ENCODE data around the gene FBXO3.
"Not testable (repeated sequence)": the region's sequence is repeated elsewhere in the genome, so short reads cannot be mapped to it uniquely, and the experiment has no call there.

The FBXO3 gene

GRCh38 chr11:33718440-33718839 lies 55.9 kb downstream of the FBXO3 start:
- no peak for DNase-seq (ENCODE audit: low read depth)
- TF ChIP-seq CTCF (conservative IDR thresholded peaks at IDR 0.05; ENCODE audit: low read depth, low read length) = no peak
- no peak overlapping the region for H3K4me3 ChIP-seq (ENCODE audit: low read depth, low read length)

- TF ChIP-seq CTCF (conservative IDR thresholded peaks at IDR 0.05; ENCODE audit: low read depth, low read length) = peak; percentile 57
- DNase-seq (ENCODE audit: low read depth) = peak; percentile 74
- H3K4me3 ChIP-seq (ENCODE audit: low read depth, low read length) = no peak overlapping the region
Measured at GRCh38 chr11:33716243-33716642, 58.1 kb downstream of the FBXO3 start.

GRCh38 chr11:33713856-33714398 lies 60.4 kb downstream of the FBXO3 start:
- TF ChIP-seq CTCF (conservative IDR thresholded peaks at IDR 0.05; ENCODE audit: low read depth, low read length) = no peak
- DNase-seq (ENCODE audit: low read depth) = no peak
- no peak overlapping the region for H3K4me3 ChIP-seq (ENCODE audit: low read depth, low read length)

- TF ChIP-seq CTCF (conservative IDR thresholded peaks at IDR 0.05; ENCODE audit: low read depth, low read length) = no peak
- no peak overlapping the region for H3K4me3 ChIP-seq (ENCODE audit: low read depth, low read length)
- DNase-seq (ENCODE audit: low read depth) = no peak
Measured at GRCh38 chr11:33713151-33713855, 61.0 kb downstream of the FBXO3 start.

GRCh38 chr11:33712436-33712835 lies 61.9 kb downstream of the FBXO3 start:
- TF ChIP-seq CTCF (conservative IDR thresholded peaks at IDR 0.05; ENCODE audit: low read depth, low read length) = no peak
- no peak for DNase-seq (ENCODE audit: low read depth)
- H3K4me3 ChIP-seq (ENCODE audit: low read depth, low read length) = no peak overlapping the region

GRCh38 chr11:33709466-33709865 lies 64.9 kb downstream of the FBXO3 start:
- TF ChIP-seq CTCF (conservative IDR thresholded peaks at IDR 0.05; ENCODE audit: low read depth, low read length) = no peak
- DNase-seq (ENCODE audit: low read depth) = no peak
- no peak overlapping the region for H3K4me3 ChIP-seq (ENCODE audit: low read depth, low read length)

GRCh38 chr11:33708985-33709384 lies 65.3 kb downstream of the FBXO3 start:
- TF ChIP-seq CTCF (conservative IDR thresholded peaks at IDR 0.05; ENCODE audit: low read depth, low read length) = no peak
- DNase-seq (ENCODE audit: low read depth) = no peak
- H3K4me3 ChIP-seq (ENCODE audit: low read depth, low read length) = no peak overlapping the region

- H3K4me3 ChIP-seq (ENCODE audit: low read depth, low read length); DNase-seq (ENCODE audit: low read depth): not testable (repeated sequence)
Measured at GRCh38 chr11:33707831-33708230, 66.5 kb downstream of the FBXO3 start.
